Smooth muscle cell (in vitro differentiated cells): ENCODE results near the gene VAMP3. TPM values are rescaled to one million over a fixed set of nuclear protein-coding genes. Genes with fewer than 3 reads are reported as not detected.

ENCODE experiments used
- DNase-seq: peaks from one replicate; lab custom pipeline; 2025; ENCODE audit not compliant: unreplicated experiment; lab: John Stamatoyannopoulos, UW
- H2AFZ ChIP-seq: fragments of 200-600 bp; sonication (generic); 2 replicates; pipeline ENCODE4 v1.6.0; 2016; ENCODE audit warnings: antibody characterized with exemption, low read depth, mild to moderate bottlenecking
- H3F3A ChIP-seq: fragments of 200-600 bp; sonication (generic); 2 replicates; pipeline ENCODE4 v1.6.0; 2017; ENCODE audit warnings: antibody characterized with exemption, low read depth
- H3K27ac ChIP-seq: fragments of 200-600 bp; sonication (generic); 2 replicates; pipeline ENCODE4 v1.5.1; 2016; ENCODE audit warnings: low read depth, mild to moderate bottlenecking
- H3K27me3 ChIP-seq: fragments of 200-600 bp; sonication (generic); 2 replicates; pipeline ENCODE4 v1.6.1; 2016; ENCODE audit warnings: low read depth, mild to moderate bottlenecking
- H3K36me3 ChIP-seq: fragments of 200-600 bp; sonication (generic); 2 replicates; pipeline ENCODE4 v1.5.1; 2016; ENCODE audit warnings: low read depth
- H3K4me1 ChIP-seq: fragments of 200-600 bp; sonication (generic); 2 replicates; pipeline ENCODE4 v1.5.1; 2016; ENCODE audit warnings: low read depth
- H3K4me2 ChIP-seq: fragments of 200-600 bp; sonication (generic); 2 replicates; pipeline ENCODE4 v1.6.0; 2016; ENCODE audit warnings: mild to moderate bottlenecking
- H3K4me3 ChIP-seq: fragments of 200-600 bp; sonication (generic); 2 replicates; pipeline ENCODE4 v1.5.1; 2016; ENCODE audit warnings: mild to moderate bottlenecking
- H3K79me2 ChIP-seq: fragments of 200-600 bp; sonication (generic); 2 replicates; pipeline ENCODE4 v1.6.0; 2016; ENCODE audit warnings: low read depth, mild to moderate bottlenecking
- H3K9ac ChIP-seq: fragments of 200-600 bp; sonication (generic); 2 replicates; pipeline ENCODE4 v1.6.0; 2016; ENCODE audit warnings: low read depth
- H3K9me3 ChIP-seq: fragments of 200-600 bp; sonication (generic); replicated peaks from 2 replicates; pipeline ENCODE4 v1.5.1; 2016; ENCODE audit warnings: low read depth
- H4K20me1 ChIP-seq: fragments of 200-600 bp; sonication (generic); 2 replicates; pipeline ENCODE4 v1.6.0; 2016; ENCODE audit warnings: low read depth
- CTCF ChIP-seq: fragments of 200-600 bp; sonication (generic); IDR thresholded peaks from 2 replicates; pipeline ENCODE4 v1.5.1; 2017; ENCODE audit warnings: borderline replicate concordance, mild to moderate bottlenecking, antibody characterized with exemption; ENCODE audit not compliant: insufficient read depth, poor library complexity, severe bottlenecking
- WGBS: methylation state at CpG from one replicate; pipeline ENCODE4 v1.1.7; 2016; ENCODE audit warnings: low lambda C conversion rate; 5-methylcytosine and 5-hydroxymethylcytosine counted together
- polyA plus RNA-seq: library from polyadenylated mRNA; unstranded; fragments of >200 nt; fragmentation: Nextera tagmentation; extraction: Ambion mirVana; gene quantifications from 2 replicates; pipeline ENCODE4 v1.2.1, GENCODE V29; 2016
- total RNA-seq: library from RNA; depleted of rRNA; stranded (reverse); fragments of >200 nt; gene quantifications from 2 replicates; pipeline ENCODE4 v1.2.3, GENCODE V29; 2014

The VAMP3 gene
- total and polyA plus RNA-seq, 2 experiments from 2014 or later = 97.4 to 146 TPM

DNA sequence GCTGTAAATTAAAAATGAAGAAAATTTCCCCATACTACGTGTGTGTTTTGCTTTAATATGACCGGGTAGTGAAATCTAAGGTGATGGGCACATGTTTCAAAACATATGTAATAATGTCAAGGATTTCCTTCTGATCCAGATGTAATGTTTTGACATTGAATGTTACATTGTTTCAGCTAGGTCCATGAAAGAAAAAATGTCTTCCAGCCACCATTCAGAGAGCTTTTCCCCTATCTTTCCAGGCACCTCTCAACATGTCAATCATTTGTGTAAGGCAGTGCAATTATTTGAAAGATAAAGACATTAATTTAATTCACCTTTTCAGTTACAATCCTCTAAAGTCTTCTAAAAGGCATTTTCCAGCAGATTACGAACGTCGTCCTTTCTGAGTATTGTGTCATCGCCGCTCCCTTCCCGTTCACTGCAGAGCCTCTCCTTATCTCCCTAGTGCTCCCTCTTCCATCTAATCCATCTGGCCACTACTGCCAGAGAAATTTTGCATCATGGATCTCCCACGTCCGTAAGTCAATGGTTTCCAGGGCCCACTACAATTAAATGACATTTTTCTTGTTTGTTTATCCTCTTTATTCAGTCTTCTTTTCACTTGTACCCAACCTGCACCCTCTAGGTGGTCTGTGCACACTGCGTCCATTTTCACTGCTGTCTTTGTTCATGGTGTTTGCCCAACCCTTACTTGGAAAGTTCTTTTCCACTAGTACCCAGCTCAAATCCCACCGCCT lies 1.3 kb upstream of the VAMP3 start:
- no peak overlapping the region for H3K27ac ChIP-seq
- 82% methylated on average over 12 of the region's 12 CpGs for WGBS
- H3K27me3 ChIP-seq = no peaks in the 10 kb centered on the region
- peaks cover 21% of the 10 kb centered on the region for H4K20me1 ChIP-seq
- H3F3A ChIP-seq = no peaks in the 10 kb centered on the region
- DNase-seq = no peak
- TF ChIP-seq CTCF = no peak
- H3K79me2 ChIP-seq = peaks cover 34% of the 10 kb centered on the region
- H2AFZ ChIP-seq = no peak overlapping the region
- H3K4me3 ChIP-seq = peak overlapping the region; percentile 99
- no peaks in the 10 kb centered on the region for H3K9me3 ChIP-seq
- peaks cover 20% of the 10 kb centered on the region for H3K4me1 ChIP-seq
- H3K36me3 ChIP-seq = no peaks in the 10 kb centered on the region
- H3K4me2 ChIP-seq = peak overlapping the region; percentile 100
- no peak overlapping the region for H3K9ac ChIP-seq

DNA sequence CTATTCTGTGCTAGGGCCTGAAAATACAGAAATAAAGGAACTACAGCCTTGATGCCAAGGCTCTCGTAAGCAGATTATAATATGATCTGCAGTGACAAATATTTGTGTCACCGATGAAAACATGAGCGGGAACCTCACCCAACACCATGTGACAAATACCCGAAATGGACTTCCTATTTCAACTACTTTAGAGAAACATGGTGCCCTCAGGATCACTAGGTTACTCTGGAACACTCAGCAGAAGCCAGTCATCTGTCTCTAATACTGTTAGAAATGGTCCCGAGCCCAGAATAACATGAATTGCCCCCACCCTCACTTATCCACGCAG lies 463 bp upstream of the VAMP3 start:
- Histone ChIP-seq H4K20me1 (peaks cover 27% of the 10 kb centered on the region), H2AFZ (peak overlapping the region; percentile 91), H3K9me3 (no peaks in the 10 kb centered on the region), H3K4me3 (peak overlapping the region; percentile 99), H3K4me2 (peak overlapping the region; percentile 100), H3K9ac (peak overlapping the region; percentile 94), H3F3A (no peaks in the 10 kb centered on the region), H3K79me2 (peaks cover 41% of the 10 kb centered on the region), H3K4me1 (peaks cover 20% of the 10 kb centered on the region), H3K27me3 (no peaks in the 10 kb centered on the region), H3K27ac (peak overlapping the region; percentile 85), H3K36me3 (no peaks in the 10 kb centered on the region)
- TF ChIP-seq CTCF = no peak
- DNase-seq = no peak
- WGBS = 50% methylated on average over 6 of the region's 6 CpGs

DNA sequence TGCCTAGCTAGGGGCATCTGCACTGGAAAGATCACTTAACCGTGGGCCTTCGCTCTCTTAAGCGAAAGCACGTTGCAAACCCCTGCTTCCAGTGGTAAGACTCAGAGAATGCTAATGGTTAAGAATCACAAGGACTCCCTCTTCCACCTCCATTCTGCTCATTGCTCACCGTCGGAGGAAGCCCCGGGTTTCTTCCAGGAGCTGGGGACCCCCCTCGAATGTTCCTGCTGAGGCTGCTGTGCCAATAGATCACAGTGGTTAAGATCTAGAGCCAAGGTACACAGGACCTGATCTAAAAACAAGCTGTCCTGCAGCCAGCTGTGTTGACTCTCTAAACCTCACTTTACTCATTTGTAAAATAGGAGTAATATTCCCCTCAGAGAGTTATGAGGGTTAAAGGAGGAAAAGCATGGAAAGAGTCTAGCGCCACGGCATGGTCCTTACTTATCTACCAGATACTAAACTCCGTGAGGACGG lies 765 bp downstream of the VAMP3 start:
- peak overlapping the region; percentile 99 for H3K4me3 ChIP-seq
- no peak for TF ChIP-seq CTCF
- H3K4me2 ChIP-seq = peak overlapping the region; percentile 100
- no peaks in the 10 kb centered on the region for H3K36me3 ChIP-seq
- DNase-seq = no peak
- no peaks in the 10 kb centered on the region for H3K27me3 ChIP-seq
- no peaks in the 10 kb centered on the region for H3K9me3 ChIP-seq
- peaks cover 51% of the 10 kb centered on the region for H3K79me2 ChIP-seq
- H2AFZ ChIP-seq = peak overlapping the region; percentile 86
- WGBS = 20% methylated on average over 12 of the region's 12 CpGs
- H3K27ac ChIP-seq = peak overlapping the region; percentile 85
- peaks cover 39% of the 10 kb centered on the region for H4K20me1 ChIP-seq
- peaks cover 15% of the 10 kb centered on the region for H3K4me1 ChIP-seq
- no peaks in the 10 kb centered on the region for H3F3A ChIP-seq
- H3K9ac ChIP-seq = peak overlapping the region; percentile 94

GRCh38 chr1:7777591-7777990 lies 6.5 kb downstream of the VAMP3 start:
- WGBS = 81% methylated on average over 3 of the region's 3 CpGs
- H3K36me3 ChIP-seq = peaks cover 6% of the 10 kb centered on the region
- no peak overlapping the region for H2AFZ ChIP-seq
- no peaks in the 10 kb centered on the region for H3K9me3 ChIP-seq
- TF ChIP-seq CTCF = no peak
- no peaks in the 10 kb centered on the region for H3K27me3 ChIP-seq
- no peak overlapping the region for H3K9ac ChIP-seq
- DNase-seq = no peak
- H3K4me3 ChIP-seq = no peak overlapping the region
- peaks cover 10% of the 10 kb centered on the region for H3F3A ChIP-seq
- peaks cover 1% of the 10 kb centered on the region for H3K4me1 ChIP-seq
- H4K20me1 ChIP-seq = peaks cover 35% of the 10 kb centered on the region
- no peak overlapping the region for H3K27ac ChIP-seq
- H3K4me2 ChIP-seq = no peak overlapping the region
- peaks cover 40% of the 10 kb centered on the region for H3K79me2 ChIP-seq
